ENCODE data around the gene PPP2R2B. TPM values are rescaled to one million over a fixed set of nuclear protein-coding genes. Genes with fewer than 3 reads are reported as not detected.

The PPP2R2B gene
- total and polyA plus RNA-seq, 11 donors: 0.03 to 2.9 (median 0.30) TPM; not detected in 1

DNA sequence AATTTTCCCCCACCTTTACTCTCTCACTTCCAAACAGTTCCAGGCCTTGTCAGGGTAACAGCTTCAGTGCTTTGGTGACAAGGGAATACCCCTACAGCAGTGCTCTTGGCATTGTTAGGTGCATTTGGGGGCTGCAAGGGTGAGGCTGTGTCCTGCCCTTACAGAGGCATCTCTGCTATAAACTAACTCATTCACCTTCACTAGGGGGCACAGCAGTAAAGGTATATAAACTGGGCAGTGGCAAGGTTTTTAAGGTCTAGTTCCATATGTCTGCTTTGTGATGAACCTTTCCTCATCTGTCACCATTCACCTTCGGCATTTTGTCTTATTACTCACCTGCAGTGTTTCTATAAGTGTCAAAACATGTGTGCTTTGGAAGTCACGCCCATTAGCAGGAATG is 283.5 kb downstream of the PPP2R2B start:
- H3K27me3 ChIP-seq: no peaks in the 10 kb centered on the region
- ATAC-seq (no peak), DNase-seq (no peak)
- H3K4me3 ChIP-seq: no peak overlapping the region
- H3K9me3 ChIP-seq: no peaks in the 10 kb centered on the region
- H3K4me1 ChIP-seq: no peaks in the 10 kb centered on the region
- intact Hi-C loops (cut with DNase I): no loop called here
- no peaks in the 10 kb centered on the region for H3K36me3 ChIP-seq
- no peak overlapping the region for H3K27ac ChIP-seq
- WGBS, 4 donors: 66 to 79% (median 70%) methylated on average over 2 of the region's 2 CpGs
- TF ChIP-seq, protein P1, sequence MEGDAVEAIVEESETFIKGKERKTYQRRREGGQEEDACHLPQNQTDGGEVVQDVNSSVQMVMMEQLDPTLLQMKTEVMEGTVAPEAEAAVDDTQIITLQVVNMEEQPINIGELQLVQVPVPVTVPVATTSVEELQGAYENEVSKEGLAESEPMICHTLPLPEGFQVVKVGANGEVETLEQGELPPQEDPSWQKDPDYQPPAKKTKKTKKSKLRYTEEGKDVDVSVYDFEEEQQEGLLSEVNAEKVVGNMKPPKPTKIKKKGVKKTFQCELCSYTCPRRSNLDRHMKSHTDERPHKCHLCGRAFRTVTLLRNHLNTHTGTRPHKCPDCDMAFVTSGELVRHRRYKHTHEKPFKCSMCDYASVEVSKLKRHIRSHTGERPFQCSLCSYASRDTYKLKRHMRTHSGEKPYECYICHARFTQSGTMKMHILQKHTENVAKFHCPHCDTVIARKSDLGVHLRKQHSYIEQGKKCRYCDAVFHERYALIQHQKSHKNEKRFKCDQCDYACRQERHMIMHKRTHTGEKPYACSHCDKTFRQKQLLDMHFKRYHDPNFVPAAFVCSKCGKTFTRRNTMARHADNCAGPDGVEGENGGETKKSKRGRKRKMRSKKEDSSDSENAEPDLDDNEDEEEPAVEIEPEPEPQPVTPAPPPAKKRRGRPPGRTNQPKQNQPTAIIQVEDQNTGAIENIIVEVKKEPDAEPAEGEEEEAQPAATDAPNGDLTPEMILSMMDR (IDR thresholded peaks at IDR 0.05): no peak
- no peak for TF ChIP-seq POLR2A (IDR thresholded peaks at IDR 0.05)

DNA sequence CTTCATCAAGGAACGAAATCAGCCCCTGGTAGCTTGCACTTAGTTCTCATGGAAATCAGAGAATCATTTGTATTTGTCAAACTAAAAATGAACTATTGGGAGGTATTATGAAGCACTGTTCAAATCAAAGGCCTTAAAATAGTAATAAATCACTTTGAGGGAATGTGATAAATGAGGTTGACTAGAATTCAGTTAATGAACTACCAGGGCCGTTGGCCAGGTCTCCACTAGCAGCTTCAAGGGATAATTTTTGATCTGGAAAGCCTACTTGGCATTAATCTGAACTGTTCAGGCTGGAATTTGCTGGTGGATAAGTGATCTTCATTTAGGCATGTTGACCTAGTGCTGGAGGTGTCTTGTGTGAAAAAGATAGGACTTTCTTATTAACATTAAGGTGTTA is 286.2 kb downstream of the PPP2R2B start:
- no peak for ATAC-seq
- Histone ChIP-seq H3K9me3 (no peaks in the 10 kb centered on the region), H3K27ac (no peak overlapping the region), H3K27me3 (no peaks in the 10 kb centered on the region), H3K4me3 (no peak overlapping the region), H3K36me3 (no peaks in the 10 kb centered on the region), H3K4me1 (no peaks in the 10 kb centered on the region)
- TF ChIP-seq, protein P1 (IDR thresholded peaks at IDR 0.05): no peak
- TF ChIP-seq POLR2A (IDR thresholded peaks at IDR 0.05): no peak
- WGBS, 4 donors: 58 to 80% (median 74%) methylated on average over 2 of the region's 2 CpGs
- intact Hi-C loops (cut with DNase I): no loop called here
- no peak for DNase-seq

DNA sequence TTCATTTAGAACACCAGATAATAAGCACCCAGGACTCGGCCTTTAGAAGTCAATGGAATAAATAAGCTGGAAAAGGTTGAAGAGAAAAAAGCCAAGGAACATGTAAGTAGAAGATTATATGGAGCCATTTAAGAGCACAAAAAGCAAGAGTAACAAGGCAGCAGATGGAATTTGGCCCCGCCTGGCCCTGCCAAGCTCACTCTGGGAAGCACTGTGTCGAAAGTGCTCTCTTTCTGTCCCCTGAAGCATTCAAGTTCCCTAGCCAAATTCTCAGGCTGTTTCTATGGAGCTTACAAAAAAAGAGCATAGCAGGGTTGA is 289.6 kb downstream of the PPP2R2B start:
- DNase-seq (no peak), ATAC-seq (no peak)
- TF ChIP-seq, protein P1 (IDR thresholded peaks at IDR 0.05): no peak
- no peak for TF ChIP-seq POLR2A (IDR thresholded peaks at IDR 0.05)
- 73 to 84% (median 78%) methylated on average over 3 of the region's 3 CpGs for WGBS, 4 donors
- Histone ChIP-seq H3K4me1 (no peaks in the 10 kb centered on the region), H3K4me3 (no peak overlapping the region), H3K27me3 (peaks cover 0 to 3% (median 0%) of the 10 kb centered on the region in 9 donors), H3K36me3 (no peaks in the 10 kb centered on the region), H3K9me3 (no peaks in the 10 kb centered on the region), H3K27ac (no peak overlapping the region)
- intact Hi-C loops (cut with DNase I): no loop called here

DNA sequence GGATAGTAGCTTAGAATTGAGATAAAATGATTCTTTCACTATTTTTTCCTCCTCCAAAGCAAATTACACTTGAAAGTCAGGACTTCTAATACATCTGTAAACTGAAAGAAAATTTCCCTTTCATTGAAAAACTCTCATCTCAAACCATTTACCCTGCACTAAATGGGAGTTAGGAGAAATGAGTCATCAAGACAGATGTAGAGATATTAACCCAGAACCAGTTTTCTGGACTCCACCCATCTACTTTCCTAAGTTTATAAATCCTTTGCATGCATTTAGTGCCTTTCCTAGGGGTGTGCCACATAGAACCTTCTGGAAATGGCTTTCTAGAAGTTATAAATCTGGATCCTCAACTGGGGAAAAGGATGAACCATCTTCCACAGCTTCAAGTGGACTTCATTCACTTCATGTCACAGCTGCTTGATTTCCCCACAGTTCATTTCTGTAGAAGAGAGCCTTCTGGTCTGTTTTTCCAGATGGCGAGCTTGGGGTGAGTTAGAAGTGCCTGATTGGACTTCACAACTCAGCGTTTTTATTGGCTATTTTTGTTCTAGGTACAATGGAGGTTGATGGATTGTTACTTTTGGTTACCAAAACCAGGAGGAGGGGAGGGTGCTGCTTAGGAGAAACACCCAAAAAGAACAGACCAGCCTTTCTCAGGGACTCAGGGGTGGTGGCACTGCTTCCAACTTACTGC is 290.1 kb downstream of the PPP2R2B start:
- Histone ChIP-seq H3K4me1 (no peaks in the 10 kb centered on the region), H3K4me3 (no peak overlapping the region), H3K9me3 (no peaks in the 10 kb centered on the region), H3K27me3 (peaks cover 0 to 8% (median 0%) of the 10 kb centered on the region in 9 donors), H3K36me3 (no peaks in the 10 kb centered on the region), H3K27ac (no peak overlapping the region)
- DNase-seq (no peak), ATAC-seq (no peak)
- WGBS, 4 donors: 68 to 72% (median 71%) methylated on average over 2 of the region's 2 CpGs
- TF ChIP-seq POLR2A (IDR thresholded peaks at IDR 0.05): no peak
- TF ChIP-seq, protein P1 (IDR thresholded peaks at IDR 0.05): no peak
- intact Hi-C loops (cut with DNase I): no loop called here

Measured in heart left ventricle (tissue), 16 donors.